GM21737 (cell line): ENCODE results near the gene UPK3A.

ENCODE experiments used
- ATAC-seq: cut with Tn5 transposase; IDR thresholded peaks from one replicate; pipeline ENCODE4 v1.9.1; 2021; ENCODE audit warnings: mild to moderate bottlenecking, moderate library complexity; ENCODE audit not compliant: unreplicated experiment

The UPK3A gene

DNA sequence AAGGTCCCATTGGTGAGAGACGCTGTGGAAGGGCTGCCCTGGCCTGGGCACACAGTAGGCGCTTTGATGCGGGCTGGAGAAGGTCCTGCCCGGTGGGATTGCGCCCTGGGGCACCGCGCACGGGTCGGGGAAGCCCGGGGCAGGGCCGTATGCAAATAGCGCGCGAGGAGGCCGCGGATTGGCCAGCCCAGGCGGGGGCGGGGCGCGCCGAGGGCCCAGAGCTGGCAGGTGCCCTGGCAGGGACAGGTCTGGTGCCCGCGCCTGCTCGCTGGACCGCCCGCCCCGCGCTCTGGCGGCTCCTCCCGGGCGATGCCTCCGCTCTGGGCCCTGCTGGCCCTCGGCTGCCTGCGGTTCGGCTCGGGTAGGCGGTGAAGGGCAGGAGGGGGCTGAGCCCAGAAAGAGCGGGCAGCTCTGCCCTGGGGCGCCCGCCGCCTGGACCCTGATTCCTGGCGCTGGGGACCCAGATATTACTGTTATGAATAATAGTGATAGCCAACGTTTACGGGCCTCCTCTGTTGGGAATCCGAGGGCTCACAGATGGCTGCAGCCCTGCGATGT, at the start of gene UPK3A:
UPK3A (plus strand) TSS at position 245 of the 558 bp plus-strand sequence; CDS start at position 310, 65 bp downstream.
- no peak for ATAC-seq

DNA sequence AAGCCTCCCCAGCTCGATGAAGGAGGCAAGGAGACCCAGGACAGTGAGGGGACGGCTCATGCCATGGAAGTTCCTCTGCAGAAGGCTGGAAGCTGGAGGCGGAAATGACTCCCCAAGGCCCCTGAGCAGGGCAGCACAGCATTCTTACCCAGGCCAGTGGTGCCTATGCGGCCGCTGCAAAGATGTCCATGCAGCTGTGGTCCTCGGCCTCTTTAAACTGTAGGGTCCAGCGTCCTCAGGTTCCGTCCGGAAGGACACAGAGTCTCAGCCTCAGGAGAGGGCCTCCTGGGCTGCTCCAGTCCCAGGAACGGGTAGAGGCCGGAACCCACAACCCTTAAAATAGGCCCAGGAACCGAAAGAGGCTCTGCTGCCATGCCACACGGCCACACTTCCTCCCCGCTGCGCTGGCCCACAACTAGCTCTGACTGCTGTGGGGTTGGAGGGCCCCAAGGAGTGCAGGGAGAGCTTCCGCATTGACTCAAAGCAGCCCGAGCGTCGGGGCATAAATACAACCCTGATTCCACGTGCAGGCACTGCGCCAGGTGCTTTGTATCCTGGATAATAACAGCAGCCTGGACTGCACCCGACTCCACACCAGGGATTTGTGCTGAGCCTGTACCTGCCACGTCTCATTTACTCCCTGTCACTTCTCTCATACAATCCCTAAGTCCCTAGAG, 49.5 kb upstream of the UPK3A start:
- peak; percentile 49 for ATAC-seq

DNA sequence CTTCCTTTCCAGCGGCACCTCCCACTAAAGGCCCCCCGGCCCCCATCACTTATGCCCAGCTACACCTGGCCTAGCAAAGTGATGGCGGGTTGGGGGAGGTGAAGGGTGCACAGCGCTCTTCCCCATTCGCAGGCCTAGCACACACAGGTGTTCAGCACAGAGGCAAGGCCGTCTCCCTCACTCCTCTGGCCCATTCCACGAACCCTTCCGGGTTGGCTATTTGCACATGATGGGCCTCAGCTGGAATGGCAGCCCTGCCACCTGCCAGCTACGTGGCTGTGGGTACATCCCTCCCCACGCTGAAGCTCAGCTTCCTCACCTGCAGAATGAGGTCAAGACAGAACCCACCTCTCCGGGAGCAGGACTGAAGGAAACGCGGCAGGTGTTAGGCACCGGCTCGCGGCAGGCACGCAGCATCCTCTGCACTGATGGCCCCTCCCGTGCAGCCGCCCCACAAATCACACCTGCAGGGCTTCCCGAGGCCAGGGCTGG, 48.9 kb upstream of the UPK3A start:
- ATAC-seq, result no peak

DNA sequence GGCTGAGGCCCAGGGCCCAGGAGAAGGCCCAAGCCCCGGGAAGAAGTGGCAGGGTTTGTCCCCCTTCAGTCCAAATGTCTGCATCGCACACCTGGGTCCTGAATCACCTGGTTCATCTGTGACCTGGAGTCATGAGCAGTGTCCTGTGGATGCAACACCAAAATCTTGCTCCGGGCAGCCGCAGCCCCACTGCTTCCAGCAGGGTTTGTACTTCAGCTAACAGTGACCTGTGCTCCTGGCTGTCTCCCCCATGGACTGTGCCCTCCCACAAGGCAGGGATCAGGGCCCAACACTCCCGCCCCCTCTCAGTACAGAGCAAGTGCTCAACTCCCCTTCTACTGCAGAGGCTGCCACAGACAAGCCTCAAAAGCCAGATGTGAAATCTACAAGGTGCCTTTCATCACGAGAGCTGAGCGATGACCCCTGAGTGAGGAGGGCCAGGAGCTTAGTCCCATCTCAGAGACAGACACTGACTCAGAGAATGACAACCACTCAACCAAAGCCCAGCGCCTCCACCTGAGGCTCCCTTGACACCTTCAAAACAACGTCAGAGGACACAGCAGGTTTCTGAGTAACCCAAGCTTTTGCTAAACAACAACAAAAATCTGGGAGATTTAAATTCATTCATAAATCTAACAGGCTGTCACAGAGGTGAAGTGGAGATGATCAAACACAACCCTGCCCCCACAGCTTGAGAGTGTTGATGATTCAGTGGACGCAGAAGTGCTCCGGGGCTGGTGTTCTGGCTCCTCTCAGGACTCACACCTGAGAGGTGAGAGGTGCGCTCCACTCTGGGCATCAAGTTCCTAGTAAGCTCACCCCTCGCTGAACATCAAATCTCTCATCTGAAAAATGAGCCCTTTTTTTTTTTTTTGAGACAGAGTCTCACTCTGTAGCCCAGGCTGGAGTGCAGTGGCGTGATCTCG, 47.4 kb upstream of the UPK3A start:
- no peak for ATAC-seq

DNA sequence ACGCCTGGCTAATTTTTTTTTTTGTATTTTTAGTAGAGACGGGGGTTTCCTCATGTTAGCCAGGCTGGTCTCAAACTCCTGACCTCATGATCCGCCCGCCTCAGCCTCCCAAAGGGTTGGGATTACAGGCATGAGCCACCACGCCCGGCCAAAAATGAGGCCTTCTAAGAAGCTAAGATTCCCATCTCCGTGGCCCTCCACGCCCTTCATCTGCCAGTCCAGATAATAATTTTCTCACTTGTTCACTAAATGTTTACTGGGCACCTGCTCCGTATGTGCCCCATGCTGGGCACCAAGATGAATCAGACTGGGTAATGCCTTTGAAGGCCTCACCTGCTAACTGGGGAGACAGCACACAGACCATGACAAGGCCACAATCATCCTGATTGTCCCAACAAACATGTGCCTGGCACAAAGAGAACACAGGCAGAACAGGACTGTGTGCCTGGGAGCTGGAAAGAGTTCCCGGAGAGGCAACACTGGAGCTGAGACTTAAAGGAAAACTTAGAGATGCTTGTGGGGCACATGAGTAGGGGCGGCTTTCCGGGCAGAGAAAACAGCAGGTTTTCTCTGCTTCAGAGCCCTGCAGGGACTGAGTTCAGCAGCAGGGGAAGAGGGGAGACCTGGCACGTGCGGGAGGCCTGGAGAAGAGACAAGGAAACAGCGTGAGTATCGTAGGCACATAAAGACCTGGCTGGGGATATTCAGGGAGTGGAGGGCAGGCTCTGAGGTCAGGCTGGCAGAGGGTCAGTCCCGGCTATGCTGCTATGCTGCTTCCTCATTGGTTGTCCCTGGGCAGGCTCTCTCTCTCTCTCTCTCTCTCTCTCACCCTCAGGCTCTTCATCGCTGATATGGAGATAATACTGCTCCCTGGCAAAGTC, 46.4 kb upstream of the UPK3A start:
- no peak for ATAC-seq

DNA sequence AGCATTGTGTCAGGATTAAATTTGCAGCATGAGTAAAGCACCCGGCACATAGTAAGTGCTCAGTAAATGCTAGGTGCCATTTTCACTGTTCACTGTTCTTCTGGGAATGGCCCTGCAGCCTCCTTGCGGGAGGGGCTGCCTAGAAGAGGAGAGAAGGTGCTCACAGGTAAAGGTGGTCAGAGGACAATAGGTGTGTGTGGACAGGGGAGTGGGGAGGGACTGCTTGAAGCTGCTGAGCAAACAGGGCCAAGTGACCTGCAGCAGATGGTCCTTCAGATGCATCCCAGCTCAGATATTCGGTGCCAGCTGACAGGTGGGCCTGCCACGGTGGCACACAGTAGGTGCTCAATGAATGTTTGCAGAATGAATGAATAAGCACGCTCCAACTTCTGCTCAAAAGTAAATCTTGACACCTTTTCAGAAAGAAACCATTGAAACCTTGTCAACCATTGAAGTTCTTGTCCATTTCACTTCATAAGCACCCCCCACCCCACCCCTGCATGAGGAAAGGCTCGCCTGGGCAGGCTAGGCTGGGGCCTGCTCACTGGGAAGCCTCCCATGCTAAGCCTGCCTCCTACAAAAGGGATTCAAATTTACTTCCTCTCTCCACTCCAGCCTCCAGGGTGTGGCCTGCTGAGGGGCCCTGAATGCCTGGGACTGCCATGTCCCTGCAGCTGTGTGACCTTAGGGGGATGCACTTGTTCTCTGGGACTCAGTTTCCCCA, 45.6 kb upstream of the UPK3A start:
- ATAC-seq, result no peak

DNA sequence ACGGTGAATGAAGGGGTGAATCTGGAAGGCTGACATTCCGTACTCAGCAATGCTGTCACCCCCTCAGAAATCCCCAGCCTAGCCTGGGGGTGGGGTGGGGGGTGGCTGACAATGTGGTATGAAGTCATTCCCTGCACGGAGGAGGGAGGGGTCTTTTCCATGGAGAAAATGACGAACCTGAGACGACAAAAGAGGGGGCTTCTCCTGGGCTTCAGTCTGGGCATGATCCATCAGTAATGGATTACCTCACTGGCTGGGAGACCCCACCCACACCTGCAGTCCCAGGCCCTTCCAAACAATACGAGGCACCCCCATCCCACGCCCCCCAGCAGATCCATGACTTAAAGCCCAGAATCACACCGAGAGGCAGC, 45.1 kb upstream of the UPK3A start:
- ATAC-seq, result no peak

DNA sequence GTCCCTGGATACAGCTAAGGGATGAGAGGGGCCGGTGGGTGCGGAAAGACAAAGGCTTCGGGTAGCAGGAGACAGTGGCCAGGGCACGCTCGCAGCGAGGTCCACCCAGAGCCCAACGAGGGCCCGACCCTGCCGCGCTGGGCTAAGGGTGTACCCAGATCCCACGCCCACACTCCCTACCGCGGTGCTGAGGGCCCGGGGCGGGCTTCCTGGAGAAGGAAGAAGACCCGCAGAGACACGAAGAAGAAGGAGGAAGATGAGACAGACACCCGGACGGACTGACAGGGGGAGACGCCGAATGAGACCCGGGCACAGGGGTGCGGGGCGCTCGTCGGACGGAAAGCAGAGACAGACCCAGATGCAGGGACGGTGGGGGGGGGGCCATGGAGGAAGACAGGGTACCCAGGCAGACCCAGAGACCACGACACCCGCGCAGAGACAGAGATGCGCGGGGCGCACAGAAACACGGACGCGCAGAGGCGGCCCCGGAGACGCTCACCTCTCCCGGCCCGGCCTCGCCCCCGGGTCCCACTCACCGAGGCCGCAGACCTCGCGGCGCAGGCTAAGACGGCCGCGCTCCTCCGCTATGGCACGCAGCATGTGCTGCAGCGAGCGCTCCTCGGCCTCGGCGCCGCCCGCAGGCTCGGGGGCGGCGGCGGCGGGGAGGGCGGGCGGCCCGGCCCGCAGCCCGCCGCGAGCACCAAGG, 44.5 kb upstream of the UPK3A start:
- peak; percentile 6 for ATAC-seq

DNA sequence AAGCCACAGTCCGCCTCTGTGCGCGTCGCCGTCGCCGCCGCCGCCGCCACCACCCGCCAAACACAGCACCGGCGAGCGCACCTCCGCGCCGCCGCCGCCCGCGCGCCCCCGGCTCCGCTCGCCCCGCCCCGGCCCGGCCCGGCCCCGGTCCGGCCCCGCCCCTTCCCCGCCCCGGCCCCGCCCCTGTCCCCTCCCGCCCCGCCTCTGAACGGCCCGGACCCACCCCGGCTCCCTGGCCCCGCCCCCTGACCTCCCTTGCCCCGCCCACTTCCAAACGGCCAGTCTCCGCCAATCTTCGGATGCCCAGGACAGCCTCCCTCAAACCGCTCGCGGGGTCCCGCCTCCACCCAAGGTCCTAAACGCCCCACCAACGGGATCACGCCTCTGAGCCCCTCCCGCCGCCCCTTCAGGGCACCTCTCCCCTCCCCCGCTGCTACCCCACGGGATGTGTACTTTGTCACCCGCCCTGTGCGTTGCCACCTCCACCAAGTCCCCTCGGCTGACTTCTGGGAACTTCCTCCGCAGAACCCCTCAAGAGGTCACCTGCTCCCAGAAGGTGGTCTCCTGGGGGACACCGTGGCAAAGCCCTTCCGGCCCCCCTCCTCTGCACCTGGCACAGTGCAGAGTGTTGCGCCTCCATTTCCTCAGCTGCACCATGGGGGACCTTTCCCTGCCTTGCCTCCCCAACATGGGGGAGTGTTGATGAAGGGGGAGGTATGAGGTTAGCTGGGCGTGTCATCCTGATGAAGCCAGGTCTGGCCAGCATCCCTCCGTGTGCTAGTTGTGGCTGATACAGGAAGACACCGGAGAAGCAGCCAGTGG, 43.7 kb upstream of the UPK3A start, which contains the start of gene KIAA0930:
KIAA0930 (minus strand) TSS at position 85 of the 822 bp plus-strand sequence. CDS start 191 bp downstream, outside the sequence.
- ATAC-seq, result peak; percentile 54

DNA sequence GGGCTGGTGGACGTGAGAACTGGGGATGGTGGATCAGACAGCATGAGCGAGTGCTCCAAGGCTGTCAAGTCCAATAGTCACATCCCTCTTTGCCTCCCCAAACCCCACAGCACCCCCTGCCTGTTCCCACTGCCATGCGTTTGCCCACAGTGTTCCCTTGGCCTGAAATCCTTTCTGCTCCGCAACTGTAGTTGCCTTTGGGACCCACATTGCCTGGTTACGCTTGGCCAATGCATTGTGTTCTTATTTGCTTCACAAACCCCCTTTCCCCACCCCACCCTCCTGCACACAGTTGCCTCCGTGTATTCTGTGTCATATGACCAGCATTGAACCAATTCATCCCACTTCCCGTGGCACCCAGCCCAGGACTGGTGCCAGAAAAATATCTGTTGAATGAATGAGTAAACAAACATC, 42.0 kb upstream of the UPK3A start:
- no peak for ATAC-seq

DNA sequence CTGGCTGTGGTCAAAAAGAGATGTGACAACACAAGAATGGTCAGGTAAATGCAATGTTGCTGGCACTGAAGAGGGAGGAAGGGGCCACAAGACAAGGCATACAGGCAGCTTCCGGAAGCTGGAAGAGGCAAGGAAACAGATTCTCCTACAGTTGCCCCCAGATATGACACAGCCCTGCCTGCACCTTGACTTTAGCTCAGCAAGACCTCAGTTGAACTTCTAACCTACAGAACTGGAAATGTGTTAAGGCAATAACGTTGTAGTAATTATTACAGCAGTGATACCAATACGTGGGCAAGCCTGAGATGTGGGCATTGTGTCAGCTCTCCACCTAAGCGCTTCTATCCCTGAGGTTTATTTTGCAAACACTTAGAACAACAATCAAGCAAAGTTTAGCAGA, 39.8 kb upstream of the UPK3A start:
- no peak for ATAC-seq

DNA sequence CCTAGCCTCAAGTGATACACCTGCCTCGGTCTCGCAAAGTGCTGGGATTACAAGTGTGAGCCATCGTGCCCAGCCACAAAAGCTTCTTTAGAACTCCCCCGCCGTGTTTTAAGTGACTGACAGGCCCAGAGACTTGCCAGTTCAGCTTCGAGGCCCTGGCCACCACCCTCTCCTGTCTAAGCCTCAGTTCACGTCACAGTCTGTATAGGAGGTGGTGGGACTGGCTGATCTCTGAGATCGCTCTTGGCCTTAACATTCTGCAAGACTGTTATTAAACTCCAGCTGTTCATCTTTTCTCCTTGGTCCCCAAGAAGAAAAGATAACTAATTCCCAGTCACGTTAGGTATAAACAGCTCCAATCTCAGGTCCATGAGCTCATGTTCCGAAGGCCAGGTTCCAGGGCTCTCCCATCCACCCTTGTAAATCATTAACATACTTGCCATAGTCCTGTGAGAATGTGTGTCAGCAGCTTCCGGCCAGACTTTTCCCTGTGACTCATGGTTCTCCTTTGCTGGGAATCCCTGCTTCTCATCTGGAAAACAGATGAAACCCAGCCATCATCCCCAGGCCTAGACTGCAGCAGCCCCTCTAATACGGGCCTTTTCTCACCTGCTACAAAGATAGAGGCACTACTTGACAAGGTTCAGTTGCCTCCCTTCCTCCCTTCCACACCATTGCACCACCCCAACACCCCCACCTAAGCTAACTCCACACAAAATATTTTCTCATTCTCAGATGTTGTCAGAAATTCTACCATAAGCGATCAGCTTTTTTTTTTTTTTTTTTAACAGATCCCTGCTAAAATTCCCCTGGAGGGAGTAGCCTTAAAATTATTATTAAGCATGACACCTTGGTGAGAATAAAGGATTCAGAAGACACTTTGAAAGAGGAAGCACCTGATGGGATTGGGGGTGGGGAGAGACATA, 38.4 kb upstream of the UPK3A start:
- no peak for ATAC-seq

DNA sequence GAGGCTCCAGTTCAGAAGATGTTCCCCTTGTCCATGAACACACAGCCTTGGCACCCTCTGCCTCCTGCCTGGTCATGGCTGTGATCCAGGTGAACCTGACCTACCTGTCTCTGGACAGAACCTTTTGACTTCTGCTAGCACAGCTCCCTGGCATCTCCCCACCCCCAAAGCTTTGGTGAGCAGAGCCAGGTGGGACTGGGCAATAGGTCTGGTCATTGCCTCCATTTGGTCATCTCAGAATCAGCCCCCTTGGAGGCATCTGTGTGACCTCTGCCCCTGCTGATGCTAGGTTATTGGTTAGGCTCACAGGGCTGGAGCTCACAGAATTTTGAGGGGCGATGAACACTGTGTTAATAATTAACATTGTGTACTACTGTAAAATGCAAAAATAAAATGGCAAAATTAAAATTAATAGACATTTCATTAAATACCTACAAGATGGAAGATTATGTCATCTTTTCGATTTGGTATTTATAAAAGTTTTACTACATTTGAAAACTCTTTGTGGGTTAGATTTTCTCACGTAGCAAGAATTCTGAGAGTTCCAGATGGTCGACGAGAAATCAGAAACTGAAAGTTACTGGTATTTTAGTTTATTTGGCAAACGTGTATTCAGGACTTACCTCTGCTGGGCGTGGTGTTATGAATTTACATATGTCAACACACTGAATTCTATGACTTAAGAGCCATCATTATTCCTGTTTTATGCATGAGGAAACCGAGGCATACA, 35.8 kb upstream of the UPK3A start:
- ATAC-seq, result peak; percentile 52

DNA sequence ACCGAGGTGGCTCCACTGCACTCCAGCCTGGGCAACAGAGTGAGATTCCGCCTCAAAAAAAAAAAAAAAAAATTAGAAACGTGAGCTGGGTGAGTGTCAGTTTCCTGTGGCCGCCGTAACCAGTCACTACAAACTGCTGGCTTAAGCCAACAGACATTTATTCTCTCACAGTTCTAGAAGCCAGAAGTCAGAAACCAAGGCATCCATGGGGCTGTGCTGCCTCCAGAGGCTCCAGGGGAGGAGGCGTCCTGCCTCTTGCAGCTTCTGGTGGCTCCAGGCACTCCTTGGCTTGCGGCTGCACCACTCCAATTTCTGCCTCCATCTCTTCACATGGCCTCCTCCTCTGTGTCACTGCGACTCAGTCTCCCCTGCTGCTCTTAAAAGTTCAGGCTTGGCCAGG, 32.9 kb upstream of the UPK3A start:
- no peak for ATAC-seq

DNA sequence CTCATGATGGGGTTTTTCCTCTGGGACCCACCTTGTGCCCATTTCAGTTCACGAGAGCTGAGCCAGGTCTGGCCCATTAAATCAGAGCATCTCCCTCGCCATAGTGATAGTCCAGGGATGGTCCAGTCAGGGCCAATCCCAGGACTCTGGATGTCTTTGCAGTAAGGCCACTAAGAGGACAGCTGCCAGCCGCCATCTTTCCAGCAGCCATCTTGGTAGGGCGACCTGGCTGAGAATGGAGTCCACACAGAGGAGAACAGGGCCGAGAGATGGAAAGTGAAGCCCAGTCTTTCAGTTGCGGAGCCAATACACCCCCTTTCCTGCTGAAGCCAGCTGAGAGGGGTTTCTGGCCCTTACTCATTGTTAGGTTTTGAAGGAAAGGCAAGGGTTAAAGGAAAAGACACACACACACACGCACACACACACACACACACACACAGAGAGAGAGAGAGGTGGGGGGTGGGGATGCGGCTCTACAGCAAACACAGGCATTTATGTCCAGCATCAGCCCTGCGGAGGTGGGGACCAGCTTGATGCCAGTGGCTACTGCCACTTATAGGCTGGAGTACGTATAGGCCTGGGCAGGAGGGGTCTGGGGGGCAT, 31.6 kb upstream of the UPK3A start:
- no peak for ATAC-seq

DNA sequence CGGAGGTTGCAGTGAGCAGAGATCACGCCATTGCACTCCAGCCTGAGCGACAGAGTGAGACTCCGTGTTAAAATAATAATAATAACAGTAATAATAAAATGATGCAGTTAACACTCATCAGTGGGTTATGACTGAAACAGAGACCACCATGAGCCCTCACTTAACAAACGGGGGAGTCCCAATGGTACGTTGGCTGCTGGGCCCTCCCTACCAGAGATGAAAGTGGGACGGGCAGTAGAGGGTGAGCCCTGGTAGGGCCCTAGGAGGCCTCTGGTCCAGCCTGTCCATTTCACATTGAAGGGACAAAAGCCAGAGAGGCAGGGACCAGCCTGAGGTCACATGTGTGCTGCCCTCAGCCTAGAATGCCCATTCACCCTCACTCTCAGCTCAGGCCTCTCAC, 30.4 kb upstream of the UPK3A start:
- ATAC-seq, result peak; percentile 33
